Astrocyte (in vitro differentiated cells and primary cell): ENCODE data around the gene GALR1.

ENCODE experiments used
- CTCF ChIP-seq: IDR thresholded peaks from 2 replicates; pipeline ENCODE4 v1.5.1; 2011; ENCODE audit warnings: low read depth, mild to moderate bottlenecking, inconsistent platforms, low read length, moderate library complexity; ENCODE audit not compliant: insufficient read depth
- EZH2 ChIP-seq: IDR thresholded peaks from 2 replicates; pipeline ENCODE4 v1.6.1; 2012; ENCODE audit warnings: mild to moderate bottlenecking, low read length, inconsistent platforms; ENCODE audit not compliant: insufficient read depth

GRCh38 chr18:77299706-77300105, 50.1 kb downstream of the GALR1 start:
- TF ChIP-seq CTCF = no peak
- no peak for TF ChIP-seq EZH2
